NCI-H2029 (cell line): ENCODE results near the gene HMGN4.
A peak's percentile ranks its signal among the peaks of the same experiment; 100 is the strongest.

Source experiments
- DNase-seq: peaks from one replicate; lab custom pipeline; 2025; lab: John Stamatoyannopoulos, UW

Gene HMGN4

DNA sequence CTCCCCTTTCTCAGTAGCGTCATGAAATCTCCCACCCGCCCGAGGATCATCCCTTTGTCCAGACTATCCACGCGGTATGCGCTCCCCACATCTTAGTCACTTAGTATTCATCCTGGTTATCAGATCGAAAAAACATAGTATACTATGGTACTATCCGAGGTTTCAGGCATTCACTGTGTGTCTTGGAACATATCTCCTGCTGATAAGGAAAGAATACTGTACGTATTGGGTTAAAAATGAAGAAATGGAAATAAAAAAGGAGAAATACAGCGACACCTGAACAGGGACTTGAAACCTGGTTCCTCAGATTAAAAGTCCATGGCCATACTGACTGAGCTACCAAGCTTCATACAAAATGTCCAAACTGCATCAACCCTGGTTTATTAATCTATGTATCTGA is 14.0 kb downstream of the HMGN4 start:
- no peak for DNase-seq

DNA sequence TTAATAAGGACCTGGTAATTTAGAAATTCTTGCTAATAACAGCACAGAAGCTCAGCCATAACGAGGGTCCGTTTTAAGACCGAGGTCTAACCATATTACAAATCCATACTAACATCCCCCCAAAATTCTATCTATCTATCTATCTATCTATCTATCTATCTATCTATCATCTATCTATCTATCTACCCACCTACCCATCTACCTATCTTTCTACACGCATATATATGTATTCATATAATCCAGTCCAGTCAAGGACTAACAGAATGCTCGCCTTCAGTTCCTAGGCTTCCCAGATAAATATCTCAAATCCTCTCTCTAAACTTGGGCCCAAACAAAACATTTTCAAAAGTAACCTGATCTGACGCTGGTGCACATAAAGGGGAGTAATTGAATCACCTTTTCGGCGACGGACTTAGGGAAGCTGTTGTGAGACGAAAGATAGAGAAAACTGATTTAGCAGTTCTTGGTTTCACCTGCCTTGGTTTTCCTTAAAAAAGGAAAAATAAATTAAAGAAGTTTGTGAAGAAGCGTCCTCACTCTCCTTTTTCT is 14.5 kb downstream of the HMGN4 start:
- no peak for DNase-seq

DNA sequence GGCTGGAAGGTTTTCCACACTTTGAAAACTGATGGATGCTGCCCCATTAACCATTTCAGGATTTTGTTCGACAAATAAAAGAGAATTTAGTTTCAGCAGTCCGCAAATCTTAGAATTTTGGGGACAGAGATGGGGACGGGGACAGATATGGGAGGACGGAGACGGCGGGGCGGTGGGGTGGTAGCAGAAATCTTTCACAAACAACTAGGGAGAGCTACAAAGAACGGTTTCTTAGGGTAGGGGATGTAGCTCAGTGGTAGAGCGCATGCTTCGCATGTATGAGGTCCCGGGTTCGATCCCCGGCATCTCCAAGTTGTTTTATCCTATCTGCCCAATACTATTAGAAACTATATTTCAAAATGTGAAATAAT is 15.1 kb downstream of the HMGN4 start:
- peak; percentile 77 for DNase-seq

DNA sequence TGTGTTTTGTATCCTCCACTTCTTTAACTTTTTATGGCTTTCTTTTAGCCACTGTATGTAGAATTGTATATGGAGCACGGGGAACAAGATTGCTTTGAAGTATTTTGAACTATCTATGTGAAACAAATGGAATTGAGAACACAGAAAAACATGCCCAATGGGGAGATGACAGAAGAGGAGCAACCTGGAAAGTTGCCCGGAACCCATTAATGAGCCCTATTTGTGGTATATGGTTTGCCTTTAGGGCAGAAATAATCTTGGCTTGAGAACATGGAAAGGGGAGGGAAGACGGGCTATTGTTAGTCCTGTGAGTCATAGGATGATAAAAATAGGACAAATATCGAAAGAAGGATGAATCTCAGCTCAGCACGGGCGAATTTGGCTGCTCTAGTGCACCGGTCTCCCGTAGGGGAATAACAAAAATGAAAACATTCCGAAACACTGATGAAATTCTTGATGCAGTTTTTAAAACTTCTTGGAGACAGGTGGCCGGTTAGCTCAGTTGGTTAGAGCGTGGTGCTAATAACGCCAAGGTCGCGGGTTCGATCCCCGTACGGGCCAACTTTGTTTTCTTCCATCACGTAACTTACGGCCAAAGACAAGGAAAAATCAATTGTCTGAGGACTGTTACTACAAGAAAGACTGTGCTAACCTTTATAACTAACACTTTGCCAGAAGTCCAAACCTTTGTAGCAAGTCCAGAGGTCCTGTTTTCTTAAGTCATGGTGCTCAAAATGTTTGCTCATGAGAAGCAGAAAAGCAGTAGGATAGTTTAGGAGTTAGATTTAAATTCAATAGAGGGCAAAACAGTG is 15.7 kb downstream of the HMGN4 start:
- DNase-seq, result peak; percentile 54

DNA sequence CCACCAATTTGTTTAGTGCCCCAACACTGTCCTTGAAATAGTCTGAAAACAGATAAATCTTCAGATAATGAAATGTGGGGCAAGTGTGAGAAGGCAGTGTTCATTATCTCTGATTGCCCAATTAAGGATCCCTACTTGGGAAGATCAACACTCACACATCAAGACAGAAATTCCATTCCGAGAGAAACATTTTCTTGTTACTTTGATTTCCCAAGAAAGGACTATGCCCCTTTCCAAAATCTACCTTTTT is 16.2 kb downstream of the HMGN4 start:
- no peak for DNase-seq

DNA sequence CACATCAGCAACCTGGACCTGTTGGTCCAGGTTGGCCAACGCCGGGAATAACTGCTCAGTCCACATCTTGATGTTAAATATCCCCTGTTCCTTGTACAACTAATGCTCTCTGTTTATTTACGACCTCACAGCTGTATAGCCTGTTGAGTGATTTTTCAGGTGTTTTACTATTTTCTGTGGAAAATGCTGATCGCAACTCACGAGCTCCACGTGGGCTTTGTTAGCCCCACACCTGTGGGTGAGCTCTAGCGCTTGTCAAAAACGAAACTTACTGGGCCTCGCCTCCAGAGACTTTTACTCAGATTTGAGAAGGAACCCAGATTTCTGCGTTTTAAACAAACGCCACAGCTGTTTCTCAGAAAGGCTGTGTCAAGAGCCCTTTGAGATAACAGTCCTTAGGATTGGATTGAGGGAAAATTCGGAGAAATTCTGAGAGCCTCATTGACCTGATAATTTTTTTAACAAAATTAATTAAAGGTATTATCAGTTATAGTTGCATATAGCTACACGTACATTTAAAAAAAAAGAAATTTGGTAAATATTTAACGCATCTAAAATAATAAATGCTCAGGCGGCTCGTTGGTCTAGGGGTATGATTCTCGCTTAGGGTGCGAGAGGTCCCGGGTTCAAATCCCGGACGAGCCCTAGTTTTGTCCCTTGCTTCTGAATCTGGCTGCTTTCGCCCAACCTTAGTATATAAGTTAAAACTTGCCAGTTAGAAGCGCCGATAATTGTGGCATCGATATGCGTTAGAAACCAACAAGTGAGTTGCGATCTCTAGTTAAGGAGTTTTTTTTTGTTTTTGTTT is 16.7 kb downstream of the HMGN4 start:
- DNase-seq, result no peak

DNA sequence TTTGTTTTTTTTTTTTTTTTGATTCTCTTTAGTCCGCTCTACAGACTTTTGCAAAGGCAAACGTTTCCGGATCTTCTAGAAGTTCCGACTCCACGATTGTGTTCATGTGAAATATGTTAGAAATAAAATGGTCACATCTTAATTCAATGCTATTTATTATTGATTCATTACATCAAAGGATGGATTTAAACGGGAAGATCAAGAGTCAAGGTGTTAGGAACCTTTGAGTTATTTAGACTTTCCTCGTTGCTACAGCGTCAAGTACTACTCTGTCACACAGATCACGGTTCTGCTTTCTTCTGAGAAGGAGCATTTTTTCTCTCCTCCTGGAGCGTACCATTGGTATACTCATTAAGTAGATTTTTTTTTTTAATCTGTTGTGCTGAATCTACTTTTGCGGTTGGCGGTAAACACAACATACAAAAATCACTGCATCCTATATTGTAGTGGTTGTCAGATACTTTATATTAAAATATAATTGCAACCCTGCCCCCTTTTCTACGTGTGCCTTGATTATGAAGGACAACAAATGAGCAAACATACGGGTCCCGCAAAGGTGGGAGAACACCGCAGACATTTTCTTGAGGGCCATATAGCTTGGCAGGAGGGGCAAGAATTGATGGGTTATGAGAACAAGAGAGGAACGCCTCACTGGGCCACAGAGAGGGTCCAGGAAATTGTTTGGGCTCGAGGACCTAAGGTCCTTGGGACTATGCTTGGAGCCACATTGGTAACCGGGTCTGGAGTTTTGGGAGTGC is 17.5 kb downstream of the HMGN4 start:
- no peak for DNase-seq

DNA sequence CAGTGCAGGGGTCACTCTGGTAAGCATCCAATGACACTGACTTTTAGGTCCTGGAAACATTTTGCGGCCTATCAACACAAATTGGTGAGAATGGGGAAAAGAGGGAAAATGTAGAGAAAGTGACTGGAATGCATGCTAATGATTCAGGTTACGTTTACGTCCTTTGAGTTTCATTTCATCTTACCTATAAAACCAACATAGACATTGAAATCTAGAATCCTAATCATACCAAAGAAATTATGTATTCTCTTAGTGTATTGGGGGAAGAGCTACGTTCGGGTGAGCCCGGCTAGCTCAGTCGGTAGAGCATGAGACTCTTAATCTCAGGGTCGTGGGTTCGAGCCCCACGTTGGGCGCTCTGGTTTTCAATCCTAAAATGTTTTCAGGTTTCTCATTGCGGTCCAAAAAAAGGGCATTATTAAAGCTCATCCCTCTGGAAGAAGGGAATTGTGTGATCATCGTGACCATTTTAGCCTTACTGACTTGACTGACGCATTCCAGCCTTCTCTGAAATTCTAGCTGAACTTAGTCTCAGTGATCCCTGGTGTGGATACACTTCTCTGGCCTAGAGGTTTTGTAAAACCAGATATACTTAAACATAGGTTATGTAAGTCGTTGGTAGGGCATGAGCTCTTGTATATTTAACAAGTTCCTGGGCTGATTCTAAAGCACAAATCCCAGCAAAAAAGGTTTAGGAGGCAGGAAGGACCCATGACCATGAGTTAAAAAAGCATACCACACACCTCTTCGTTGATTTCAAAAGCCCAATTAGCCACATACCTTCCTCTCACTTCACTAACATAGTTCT is 18.3 kb downstream of the HMGN4 start:
- DNase-seq, result no peak

DNA sequence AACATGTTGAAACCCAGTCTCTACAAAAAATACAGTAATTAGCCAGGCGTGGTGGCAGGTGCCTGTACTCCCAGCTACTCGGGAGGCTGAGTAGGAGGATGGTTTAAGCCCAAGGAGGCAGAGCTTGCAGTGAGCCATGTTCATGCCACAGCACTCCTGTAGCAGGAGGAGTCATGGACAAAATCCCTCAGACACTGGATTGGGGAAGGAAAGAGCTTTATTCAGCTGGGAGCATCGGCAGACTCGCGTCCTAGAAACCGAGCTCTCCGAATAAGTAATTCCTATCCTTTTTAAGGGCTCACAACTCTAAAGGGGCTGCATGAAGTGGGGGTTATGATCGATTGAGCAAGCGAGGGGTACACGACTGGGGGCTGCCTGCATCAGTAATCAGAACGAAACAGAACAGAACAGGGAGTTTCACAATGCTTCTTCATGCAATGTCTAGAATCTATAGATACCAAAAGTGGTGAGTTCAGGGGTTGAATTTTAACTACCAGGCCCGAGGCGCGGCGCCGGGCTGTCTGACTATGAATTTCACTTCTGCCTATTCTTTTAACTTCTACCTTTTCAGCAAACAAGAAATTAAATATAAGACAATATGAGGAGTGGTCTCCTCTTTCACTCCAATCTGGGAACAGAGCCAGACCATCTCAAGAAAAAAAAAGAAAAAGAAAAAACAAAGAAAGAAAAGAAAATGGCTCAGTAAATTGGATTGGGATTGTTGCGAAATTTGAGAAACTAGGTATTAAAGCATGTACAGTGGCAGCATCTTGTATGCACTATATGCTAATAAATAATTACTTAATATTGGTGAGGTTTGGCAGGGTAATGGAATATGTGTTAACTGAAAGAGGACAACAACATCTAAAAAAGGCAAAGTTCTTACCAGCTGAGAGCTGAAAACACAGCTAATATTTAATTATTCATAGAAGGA is 23.6 kb downstream of the HMGN4 start:
- no peak for DNase-seq

DNA sequence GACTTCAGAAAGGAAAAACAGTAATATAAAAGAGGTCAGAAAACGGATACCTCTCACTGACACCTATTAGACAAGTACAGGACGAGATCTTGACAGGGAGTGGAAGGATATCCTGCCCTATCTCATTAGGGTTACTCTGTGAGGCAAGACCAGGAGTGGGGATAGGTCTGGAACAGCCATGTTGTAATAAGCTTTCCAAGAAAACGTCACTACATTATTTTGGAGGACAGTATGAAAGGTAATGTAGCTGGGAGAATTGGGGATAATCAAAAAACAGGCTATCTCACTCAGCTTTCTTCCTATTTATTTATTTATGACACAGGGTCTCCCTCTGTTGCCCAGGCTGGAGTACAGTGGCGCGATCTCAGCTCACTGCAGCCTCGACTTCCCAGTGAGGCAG is 25.3 kb downstream of the HMGN4 start:
- no peak for DNase-seq

DNA sequence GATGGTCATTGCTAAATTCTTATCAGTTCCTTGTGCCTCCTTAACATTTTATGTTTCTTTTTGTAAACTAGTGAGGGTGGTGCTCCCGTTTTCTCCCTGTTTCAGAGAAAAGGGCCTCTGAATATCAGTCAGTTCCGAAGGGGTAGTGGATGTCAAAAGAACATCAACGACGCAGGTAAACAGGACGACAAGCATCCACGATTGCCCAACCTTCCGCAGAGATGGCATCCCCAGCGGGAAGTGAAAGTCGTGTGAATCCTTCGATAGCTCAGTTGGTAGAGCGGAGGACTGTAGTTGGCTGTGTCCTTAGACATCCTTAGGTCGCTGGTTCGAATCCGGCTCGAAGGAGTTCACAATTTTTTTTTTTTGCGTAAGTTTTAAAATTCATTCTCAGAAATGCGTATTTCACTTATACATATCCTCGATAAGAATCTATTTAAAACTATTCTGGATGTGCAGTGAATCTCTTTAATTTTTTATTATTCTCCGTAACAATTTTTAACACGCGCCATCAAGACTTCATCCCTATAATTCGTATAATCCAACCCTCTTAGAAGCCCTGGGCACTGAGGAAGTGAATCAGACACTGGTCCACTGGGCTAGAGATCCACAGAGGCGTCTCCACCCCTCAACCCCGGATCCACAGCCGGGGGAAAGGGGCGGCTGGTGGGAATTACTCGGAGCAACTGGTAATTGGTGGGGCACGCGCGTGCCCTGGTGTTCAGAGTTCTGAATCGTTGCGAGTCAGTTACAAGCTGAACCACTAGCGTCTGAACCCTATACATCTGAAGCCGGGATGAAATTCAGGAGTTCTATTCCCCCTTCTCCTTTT is 30.7 kb downstream of the HMGN4 start:
- DNase-seq, result peak; percentile 90

DNA sequence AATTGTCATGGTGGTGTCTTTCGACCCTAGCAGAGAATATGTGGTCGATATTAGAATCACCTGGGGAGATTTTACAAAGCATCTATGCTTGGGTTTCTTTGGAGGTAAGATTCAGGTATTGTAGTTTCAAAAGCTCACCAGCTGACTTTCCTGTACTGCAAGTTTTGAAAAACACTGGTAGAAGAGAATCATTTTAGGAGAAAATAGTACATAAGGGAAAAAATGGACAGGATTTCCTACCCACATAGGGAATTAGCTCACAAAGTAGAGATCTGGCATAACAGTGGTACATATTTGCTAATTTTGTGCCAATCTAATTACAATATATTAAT is 31.2 kb downstream of the HMGN4 start:
- no peak for DNase-seq

DNA sequence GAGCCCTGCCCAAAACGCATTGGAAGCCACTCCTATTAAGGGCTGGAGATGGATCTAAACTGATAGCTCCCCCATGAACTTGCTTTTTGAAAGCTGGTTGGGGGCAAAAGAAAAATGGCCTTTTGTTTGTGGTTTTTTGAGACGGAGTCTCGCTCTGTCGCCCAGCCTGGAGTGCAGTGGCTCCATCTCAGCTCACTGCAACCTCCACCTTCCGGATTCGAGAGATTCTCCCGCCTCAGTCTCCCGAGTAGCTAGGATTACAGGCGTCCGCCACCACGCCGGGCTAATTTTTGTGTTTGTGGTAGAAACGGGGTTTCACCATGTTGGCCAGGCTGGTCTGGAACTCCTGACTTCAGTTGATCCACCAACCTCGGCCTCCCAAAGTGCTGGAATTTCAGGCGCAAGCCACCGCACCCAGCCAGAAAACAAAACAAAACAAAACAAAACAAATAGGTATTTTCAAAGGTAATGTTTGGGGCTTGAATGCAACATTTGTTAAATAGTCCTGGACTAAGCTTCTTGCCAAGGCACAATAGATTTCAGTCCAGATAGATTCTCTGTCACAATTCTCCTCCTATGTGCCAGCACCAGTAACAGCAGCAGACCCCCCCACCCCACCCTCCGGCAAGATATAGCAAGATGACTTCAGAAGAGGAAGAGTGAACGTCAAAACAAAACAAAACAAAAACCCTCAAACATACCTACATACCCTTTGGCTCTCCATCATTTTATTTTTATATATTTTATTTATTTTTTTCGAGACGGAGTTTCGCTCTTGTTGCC is 32.1 kb downstream of the HMGN4 start:
- no peak for DNase-seq

DNA sequence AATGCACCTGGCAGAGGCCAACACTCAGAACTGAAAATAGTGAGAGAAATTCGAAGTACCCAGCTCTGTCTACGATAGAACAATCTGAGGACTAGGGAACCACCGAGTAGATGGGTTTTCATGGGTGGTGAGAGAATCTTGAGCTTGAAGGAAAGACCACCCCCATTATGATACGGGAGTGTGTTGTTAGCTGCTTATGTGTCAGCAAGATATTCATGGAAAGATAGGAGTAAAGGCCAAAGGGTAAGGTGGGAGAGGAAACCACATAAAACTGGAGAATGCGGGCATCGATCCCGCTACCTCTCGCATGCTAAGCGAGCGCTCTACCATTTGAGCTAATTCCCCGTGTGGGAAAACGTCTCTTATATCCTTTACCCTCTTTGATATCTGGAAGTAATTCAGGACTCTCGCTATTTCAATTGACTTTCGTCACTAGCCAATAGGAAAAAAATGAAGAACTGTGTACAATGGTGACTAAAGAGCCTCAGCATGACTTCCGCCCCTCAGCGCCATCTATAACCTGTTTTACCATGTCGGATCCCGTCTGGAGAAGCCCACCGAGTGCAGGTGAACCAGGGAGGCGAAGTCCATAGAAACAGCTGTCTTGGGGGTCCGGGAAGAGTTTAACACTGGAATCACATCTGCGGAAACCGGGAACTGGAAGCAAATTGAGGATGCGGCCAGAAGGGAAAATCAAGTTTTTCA is 33.6 kb downstream of the HMGN4 start:
- peak; percentile 94 for DNase-seq

DNA sequence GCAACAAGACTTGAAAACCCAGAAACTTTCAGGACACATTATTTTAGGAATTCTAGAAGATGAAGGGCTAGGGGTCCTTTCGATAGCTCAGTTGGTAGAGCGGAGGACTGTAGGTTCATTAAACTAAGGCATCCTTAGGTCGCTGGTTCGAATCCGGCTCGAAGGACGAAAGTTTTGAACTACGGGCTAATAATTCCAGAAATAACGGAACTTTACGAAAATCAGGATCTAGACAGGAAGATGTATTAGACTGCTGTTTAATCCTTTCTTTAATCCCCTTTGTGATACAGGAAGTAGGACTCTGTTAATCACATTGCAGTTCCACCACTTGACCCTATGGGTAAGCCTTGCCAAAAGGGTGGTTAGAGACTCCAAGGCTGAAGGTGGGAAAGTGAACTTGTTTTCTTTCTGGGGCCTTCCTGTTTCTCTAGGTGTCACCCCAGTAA is 37.4 kb downstream of the HMGN4 start:
- no peak for DNase-seq

DNA sequence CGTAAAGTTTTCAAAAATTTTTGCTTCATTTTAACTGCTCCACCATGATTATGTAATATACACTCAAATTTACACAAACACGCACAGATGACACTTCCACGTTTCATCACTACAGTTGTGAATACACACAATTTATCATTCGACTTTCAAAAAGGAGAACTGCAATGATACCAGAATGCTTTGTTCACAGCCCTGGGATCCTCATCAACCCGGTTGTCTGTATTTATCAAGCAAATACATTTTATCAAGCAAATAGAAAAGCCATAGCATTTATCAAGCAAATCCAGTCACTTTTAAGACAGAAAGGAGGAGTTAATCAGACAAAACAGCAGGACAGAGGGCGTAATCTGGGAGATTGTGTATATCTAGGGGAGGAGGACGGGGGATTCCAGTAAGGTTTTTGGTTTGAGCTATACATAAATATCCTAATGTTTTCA is 38.3 kb downstream of the HMGN4 start:
- no peak for DNase-seq

DNA sequence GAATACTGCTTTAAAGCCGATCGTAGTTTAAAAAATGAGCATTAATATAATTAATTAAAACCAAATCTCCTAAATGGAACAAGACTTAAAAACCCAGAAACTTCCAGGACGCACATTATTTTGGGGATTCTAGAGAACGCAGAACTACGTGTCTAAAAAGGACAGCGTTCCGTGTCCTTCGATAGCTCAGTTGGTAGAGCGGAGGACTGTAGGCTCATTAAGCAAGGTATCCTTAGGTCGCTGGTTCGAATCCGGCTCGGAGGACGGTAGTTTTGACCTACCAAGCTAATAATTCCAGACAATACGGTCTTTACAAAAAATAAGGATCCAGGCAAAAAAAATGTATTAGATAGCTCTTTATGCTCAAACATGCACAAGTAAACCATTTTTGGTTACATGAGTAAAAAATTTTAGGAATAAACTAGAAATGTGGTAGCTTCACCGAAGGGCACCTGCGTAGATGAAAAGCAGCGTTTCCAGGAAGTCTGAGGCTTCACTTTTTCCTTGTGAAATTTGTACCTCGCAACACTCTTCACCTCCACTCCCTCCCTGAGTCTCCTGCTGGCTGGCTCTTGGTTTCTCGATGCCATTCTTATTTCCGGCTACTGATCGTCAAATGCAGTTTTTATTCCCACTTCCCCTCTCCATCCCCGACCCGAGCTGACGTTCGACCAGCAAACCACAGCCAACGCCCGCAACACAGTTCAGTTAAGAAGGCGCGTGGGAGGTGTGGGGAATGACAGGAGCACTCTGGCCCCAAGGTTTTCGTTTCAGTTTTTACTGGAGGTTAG is 39.0 kb downstream of the HMGN4 start:
- DNase-seq, result no peak

DNA sequence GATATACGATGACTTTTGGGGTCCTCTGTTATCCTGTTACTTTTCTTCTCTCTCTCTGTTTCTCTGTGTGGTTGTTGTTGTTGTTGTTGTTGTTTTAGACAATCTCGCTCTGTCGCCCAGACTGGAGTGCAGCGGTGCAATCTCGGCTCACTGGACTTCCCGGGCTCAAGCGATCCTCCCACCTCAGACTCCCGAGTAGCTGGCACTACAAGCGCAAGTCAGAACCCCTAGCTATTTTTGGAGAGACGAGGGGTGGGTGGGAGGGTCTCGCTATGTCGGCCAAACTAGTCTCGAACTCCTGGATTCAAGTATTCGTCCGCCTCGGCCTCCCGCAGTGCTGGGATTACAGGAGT is 39.5 kb downstream of the HMGN4 start:
- no peak for DNase-seq
